ENCODE results near the gene PTEN. TPM values are rescaled to one million over a fixed set of nuclear protein-coding genes. Genes with fewer than 3 reads are reported as not detected.

Gene PTEN
- total and polyA plus RNA-seq, 9 of the 15 experiments (the other 6 are each of a cell fraction or from before 2014, with no cell fraction given): 8.4 to 56.9 (median 22.2) TPM

DNA sequence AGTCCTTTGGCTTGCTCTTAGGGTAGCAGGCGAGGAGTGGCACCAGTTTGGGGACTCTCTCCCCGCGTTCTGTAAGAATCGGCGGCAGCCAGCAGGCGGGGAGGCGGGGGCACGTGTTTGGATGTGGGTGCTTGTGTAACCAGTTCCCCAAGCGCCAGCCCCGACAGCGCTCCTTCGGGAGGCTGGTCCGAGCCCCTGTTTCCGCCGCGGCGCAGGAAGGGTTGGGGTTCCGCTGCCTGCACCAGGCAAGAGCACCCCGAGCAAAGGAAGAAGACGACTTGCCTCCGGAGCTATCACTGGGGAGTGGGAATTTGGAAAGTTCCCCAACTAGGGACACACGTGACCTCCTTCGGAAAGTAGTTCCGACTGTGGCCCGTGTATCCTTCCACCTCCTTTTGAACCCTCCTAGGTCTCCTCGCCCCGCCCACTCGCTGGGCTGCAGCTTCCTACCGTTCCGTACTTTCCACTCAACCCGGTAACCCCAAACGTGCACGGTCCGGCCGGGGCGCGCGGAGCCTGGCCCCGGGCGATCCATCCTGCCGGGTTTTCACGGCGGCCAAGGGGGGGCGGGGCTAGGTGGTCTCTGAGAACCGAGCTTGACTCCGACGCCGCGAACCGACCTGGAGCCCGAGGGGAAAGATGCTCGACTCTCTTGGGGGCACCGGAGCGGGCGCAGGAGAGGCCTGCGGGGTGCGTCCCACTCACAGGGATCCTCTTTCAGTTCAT is 1.3 kb upstream of the PTEN start (continued):
- TF ChIP-seq CCAR2 (IDR thresholded peaks at IDR 0.05; ENCODE audit: low read depth, low read length) (no peak), ZBTB11 (CRISPR knock-in tag; IDR thresholded peaks at IDR 0.05) (peak in 2 of 3 experiments; percentile 55 to 75; a peak in 4 of 6 replicates), FOSL1 (tag; conservative IDR thresholded peaks at IDR 0.05) (0 out of 2 replicates have a peak, but pooled peaks have one; percentile 24), MAFK (IDR thresholded peaks at IDR 0.05; ENCODE audit: low read length) (no peak), CBX1 (IDR thresholded peaks at IDR 0.05; ENCODE audit: low read depth) (peak; percentile 46; the same call in 1 of the 2 replicates), ZNF507 (tag; conservative IDR thresholded peaks at IDR 0.05) (no peak), RHOXF2B (CRISPR knock-in tag; conservative IDR thresholded peaks at IDR 0.05) (no peak), SAP30 (IDR thresholded peaks at IDR 0.05; ENCODE audit: borderline replicate concordance, insufficient read depth, low read depth, low read length, poor library complexity, severe bottlenecking) (peak; percentile 76), PHF21A (IDR thresholded peaks at IDR 0.05; ENCODE audit: borderline replicate concordance, low read depth) (no peak; the same call in 1 of the 2 replicates), NFATC3 (IDR thresholded peaks at IDR 0.05) (no peak), ETV1 (tag; conservative IDR thresholded peaks at IDR 0.05; ENCODE audit: low read depth) (peak; percentile 70), GABPA (tag; conservative IDR thresholded peaks at IDR 0.05; ENCODE audit: low read depth) (peak; percentile 66), PML (IDR thresholded peaks at IDR 0.05; ENCODE audit: low read length) (no peak), ZNF512 (tag; IDR thresholded peaks at IDR 0.05) (no peak), HDAC1 (IDR thresholded peaks at IDR 0.05) (peak in 1 of 2 experiments; percentile 54; a peak in 1 of 4 replicates), ZC3H8 (IDR thresholded peaks at IDR 0.05) (no peak), CXXC5 (CRISPR knock-in tag; IDR thresholded peaks at IDR 0.05) (peak; percentile 87), MIER1 (IDR thresholded peaks at IDR 0.05; ENCODE audit: low read depth) (no peak), ZNF77 (CRISPR knock-in tag; IDR thresholded peaks at IDR 0.05) (no peak), ZNF444 (CRISPR knock-in tag; IDR thresholded peaks at IDR 0.05) (no peak)
- TF ChIP-seq, protein P1, sequence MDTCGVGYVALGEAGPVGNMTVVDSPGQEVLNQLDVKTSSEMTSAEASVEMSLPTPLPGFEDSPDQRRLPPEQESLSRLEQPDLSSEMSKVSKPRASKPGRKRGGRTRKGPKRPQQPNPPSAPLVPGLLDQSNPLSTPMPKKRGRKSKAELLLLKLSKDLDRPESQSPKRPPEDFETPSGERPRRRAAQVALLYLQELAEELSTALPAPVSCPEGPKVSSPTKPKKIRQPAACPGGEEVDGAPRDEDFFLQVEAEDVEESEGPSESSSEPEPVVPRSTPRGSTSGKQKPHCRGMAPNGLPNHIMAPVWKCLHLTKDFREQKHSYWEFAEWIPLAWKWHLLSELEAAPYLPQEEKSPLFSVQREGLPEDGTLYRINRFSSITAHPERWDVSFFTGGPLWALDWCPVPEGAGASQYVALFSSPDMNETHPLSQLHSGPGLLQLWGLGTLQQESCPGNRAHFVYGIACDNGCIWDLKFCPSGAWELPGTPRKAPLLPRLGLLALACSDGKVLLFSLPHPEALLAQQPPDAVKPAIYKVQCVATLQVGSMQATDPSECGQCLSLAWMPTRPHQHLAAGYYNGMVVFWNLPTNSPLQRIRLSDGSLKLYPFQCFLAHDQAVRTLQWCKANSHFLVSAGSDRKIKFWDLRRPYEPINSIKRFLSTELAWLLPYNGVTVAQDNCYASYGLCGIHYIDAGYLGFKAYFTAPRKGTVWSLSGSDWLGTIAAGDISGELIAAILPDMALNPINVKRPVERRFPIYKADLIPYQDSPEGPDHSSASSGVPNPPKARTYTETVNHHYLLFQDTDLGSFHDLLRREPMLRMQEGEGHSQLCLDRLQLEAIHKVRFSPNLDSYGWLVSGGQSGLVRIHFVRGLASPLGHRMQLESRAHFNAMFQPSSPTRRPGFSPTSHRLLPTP (IDR thresholded peaks at IDR 0.05; ENCODE audit: borderline replicate concordance, extremely low read depth, insufficient read length): no peak

All from K562 (cell line).